Colonic mucosa (tissue), 4 donors: ENCODE results near the gene SPSB3. TPM values are rescaled to one million over a fixed set of nuclear protein-coding genes. Genes with fewer than 3 reads are reported as not detected.

ENCODE experiments used
- DNase-seq: peaks from one replicate; pipeline ENCODE4 v3.0.0-alpha.2; 2020
- H3K27ac ChIP-seq: fragments of 200-600 bp; one replicate; pipeline ENCODE4 v1.8.0; 2021
- H3K27me3 ChIP-seq: fragments of 200-600 bp; one replicate; pipeline ENCODE4 v1.8.0; 2021
- H3K36me3 ChIP-seq: fragments of 200-600 bp; one replicate; pipeline ENCODE4 v1.8.0; 2021
- H3K4me1 ChIP-seq: fragments of 200-600 bp; one replicate; pipeline ENCODE4 v1.8.0; 2021; ENCODE audit warnings: mild to moderate bottlenecking
- H3K4me3 ChIP-seq: fragments of 200-600 bp; one replicate; pipeline ENCODE4 v1.8.0; 2021
- H3K9ac ChIP-seq, 2 donors: one replicate each; pipeline ENCODE4 v1.7.0; 2013; ENCODE audit warnings: control low read depth in 2 of 2, low read depth in 2 of 2, low read length in 2 of 2
- H3K9me3 ChIP-seq: fragments of 200-600 bp; one replicate; pipeline ENCODE4 v1.8.0; 2021
- intact Hi-C: fragments of 100-400 bp; cut with DNase I; formaldehyde crosslinking; loops from one replicate; pipeline ENCODE4 v1.14.1; 2022
- total RNA-seq, 2 donors: library from RNA; stranded (reverse); fragmentation: NEBNext Ultra II Directional in 1 of 2; extraction: Animal tissue kit (Norgen Biotek cat#: 25700) in 1 of 2; gene quantifications; one replicate each; pipeline ENCODE4 v1.2.1, GENCODE V29; 2021
- TF ChIP-seq, protein P1 (sequence below): fragments of 200-600 bp; IDR thresholded peaks from one replicate; pipeline ENCODE4 v1.8.0; 2022; ENCODE audit warnings: antibody characterized with exemption, mild to moderate bottlenecking
- donor health status: healthy.
- donor health status: DM: no; HTN: no; CAD: no.
- donor health status: DM: no; HTN: no; CAD: no.

SPSB3 gene
- total RNA-seq, 2 donors from 2014 or later = 32.7 to 35.9 TPM

DNA sequence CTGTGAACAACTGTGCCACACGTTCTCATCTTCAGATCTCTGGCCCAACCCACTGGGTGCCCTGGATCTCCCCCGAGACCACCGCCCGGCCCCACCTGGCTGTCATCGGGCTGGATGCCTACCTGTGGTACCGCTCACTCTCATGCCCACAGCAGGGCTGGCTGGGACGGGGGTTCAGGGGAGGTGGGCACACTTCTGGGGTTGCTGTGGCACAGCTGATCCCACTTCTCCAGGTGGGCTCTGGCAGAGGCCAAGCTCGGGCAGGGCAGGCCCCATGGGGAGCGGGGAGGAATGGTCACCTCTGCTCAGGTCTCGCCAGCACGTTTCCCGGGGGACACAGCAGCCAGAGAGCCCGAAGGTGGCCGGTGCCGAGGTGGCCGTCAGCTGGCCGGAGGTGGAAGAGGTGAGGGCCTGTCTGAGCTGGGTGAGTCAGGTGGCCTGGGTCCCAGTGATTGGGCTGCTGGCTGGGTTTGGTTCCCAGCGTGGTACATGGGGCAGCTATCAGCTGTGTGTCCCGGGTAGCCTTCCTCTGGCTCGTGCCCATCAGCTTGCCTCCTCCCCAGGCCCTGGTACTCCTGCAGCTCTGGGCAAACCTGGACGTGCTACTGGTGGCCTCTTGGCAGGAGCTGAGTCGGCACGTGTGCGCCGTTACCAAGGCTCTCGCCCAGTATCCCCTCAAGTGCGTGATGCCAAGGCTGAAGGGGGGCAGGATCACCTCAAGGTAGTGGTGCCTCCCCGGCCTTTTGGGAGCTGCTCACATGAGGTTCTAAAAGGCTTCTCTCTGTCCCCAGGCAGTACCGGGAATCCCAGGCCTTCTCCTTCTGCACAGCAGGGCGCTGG lies 7.1 kb downstream of the SPSB3 start:
- no peak overlapping the region for H3K27ac ChIP-seq
- H3K4me3 ChIP-seq = no peak overlapping the region
- H3K27me3 ChIP-seq = no peaks in the 10 kb centered on the region
- H3K4me1 ChIP-seq = peaks cover 13% of the 10 kb centered on the region
- no peaks in the 10 kb centered on the region for H3K9me3 ChIP-seq
- H3K36me3 ChIP-seq = no peaks in the 10 kb centered on the region
- no peak for DNase-seq
- TF ChIP-seq, protein P1, sequence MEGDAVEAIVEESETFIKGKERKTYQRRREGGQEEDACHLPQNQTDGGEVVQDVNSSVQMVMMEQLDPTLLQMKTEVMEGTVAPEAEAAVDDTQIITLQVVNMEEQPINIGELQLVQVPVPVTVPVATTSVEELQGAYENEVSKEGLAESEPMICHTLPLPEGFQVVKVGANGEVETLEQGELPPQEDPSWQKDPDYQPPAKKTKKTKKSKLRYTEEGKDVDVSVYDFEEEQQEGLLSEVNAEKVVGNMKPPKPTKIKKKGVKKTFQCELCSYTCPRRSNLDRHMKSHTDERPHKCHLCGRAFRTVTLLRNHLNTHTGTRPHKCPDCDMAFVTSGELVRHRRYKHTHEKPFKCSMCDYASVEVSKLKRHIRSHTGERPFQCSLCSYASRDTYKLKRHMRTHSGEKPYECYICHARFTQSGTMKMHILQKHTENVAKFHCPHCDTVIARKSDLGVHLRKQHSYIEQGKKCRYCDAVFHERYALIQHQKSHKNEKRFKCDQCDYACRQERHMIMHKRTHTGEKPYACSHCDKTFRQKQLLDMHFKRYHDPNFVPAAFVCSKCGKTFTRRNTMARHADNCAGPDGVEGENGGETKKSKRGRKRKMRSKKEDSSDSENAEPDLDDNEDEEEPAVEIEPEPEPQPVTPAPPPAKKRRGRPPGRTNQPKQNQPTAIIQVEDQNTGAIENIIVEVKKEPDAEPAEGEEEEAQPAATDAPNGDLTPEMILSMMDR = no peak
- intact Hi-C loops = no loop called here
- no peak overlapping the region for H3K9ac ChIP-seq

DNA sequence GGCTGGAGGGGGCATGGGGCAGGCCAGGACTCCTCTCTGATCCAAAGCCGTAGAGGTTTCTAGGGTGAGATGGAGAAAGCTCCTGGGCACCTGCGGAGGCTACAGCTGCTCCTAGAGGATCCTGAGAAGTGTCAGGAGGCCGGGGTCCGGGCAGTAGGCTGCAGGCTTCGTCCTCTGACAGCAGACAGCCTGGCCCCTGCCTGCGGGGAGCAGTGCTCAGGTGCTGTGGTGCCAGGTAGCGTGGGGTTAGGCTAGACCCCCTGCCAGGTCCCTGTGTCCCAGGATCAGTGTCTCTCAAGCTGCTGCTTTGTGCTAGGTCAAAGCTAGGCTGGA lies 8.0 kb downstream of the SPSB3 start:
- Histone ChIP-seq H3K27ac (no peak overlapping the region), H3K9me3 (no peaks in the 10 kb centered on the region), H3K9ac (peak overlapping the region; percentile 80 to 95), H3K4me3 (peak overlapping the region; percentile 96), H3K27me3 (no peaks in the 10 kb centered on the region), H3K4me1 (peaks cover 11% of the 10 kb centered on the region), H3K36me3 (no peaks in the 10 kb centered on the region)
- TF ChIP-seq, protein P1 = no peak
- DNase-seq = no peak
- intact Hi-C loops = loop anchor here (5.0 kb wide), 1 partner anchor 162 kb away; the partner anchor contains the start of genes CRAMP1 and IFT140

DNA sequence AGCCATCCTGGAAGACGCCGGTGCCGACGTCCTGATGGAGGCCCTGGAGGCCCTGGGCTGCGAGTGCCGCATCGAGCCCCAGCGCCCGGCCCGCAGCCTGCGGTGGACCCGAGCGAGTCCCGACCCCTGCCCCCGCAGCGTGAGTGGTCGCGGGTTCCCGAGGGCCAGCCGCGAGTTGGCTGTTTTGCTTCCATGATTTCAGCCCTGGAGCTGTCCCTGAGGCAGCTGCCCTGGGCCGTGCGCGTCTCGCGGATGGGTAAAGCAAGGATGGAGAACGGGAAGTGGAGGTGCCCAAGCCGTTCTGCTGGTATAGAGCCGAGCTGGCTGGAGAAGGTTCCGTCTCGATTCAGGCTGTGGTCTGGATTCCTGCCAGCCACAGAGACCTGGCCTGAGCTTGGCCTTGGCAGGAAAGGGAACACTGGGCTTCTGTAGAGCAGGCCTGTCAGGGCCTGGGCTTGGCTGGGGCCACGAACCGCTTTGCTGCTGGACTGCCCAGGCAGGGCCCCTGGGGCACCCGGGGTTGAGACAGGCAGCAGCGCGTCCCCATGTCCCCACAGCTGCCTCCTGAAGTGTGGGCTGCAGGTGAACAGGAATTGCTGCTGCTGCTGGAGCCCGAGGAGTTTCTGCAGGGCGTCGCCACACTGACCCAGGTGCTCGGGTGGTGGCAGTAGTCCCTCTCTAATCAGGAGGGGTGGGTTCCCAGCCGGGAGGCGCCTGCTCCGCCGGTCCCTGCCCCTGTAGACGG lies 8.5 kb downstream of the SPSB3 start:
- peak overlapping the region; percentile 80 to 95 for H3K9ac ChIP-seq
- no peaks in the 10 kb centered on the region for H3K27me3 ChIP-seq
- peaks cover 11% of the 10 kb centered on the region for H3K4me1 ChIP-seq
- no peaks in the 10 kb centered on the region for H3K9me3 ChIP-seq
- peak overlapping the region; percentile 96 for H3K4me3 ChIP-seq
- TF ChIP-seq, protein P1 = no peak
- H3K36me3 ChIP-seq = no peaks in the 10 kb centered on the region
- peak overlapping the region; percentile 98 for H3K27ac ChIP-seq
- no peak for DNase-seq
- intact Hi-C loops = loop anchor here (5.0 kb wide), 1 partner anchor 162 kb away; the partner anchor contains the start of genes CRAMP1 and IFT140

DNA sequence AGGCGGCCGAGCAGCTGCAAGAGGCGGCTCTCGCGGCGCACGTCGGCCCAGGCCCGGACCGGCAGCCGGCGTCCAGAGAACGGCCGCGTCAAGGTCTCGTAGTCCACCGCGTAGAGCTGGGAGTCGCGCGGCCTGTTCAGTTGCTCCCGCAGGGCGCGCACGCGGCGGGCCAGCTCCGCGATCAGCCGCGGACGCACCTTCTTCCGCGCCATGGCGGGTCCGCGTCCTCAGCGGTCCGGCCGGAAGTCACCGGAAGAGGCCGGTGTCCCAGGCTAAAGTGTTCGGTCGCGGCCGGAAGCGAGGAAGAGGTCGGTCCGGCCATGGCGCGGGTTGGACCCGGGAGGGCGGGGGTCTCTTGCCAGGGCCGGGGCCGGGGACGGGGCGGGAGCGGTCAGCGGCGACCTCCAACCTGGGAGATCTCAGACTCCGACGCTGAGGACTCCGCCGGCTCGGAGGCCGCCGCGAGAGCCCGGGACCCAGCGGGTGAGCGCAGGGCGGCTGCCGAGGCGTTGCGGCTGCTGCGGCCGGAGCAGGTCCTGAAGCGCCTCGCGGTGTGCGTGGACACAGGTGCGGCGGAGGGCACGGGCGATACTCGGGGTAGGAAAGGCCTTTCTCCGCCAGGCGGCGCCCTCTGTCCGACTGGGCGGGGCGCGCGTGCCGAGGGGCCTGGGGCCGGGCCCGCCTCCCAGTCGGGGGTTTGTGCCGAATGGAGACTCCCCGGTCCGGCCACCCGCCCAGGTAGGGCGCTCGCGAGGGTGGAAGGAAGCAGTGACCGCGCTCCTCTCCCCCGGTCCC lies 9.3 kb downstream of the SPSB3 start, which contains the start of gene MRPS34:
Gene MRPS34 (minus strand): TSS at position 227 of the 795 bp plus-strand sequence. CDS start 15 bp downstream, at position 212.
- peak; percentile 85 for DNase-seq
- no peaks in the 10 kb centered on the region for H3K27me3 ChIP-seq
- TF ChIP-seq, protein P1 = peak; percentile 81
- H3K9me3 ChIP-seq = no peaks in the 10 kb centered on the region
- peaks cover 11% of the 10 kb centered on the region for H3K4me1 ChIP-seq
- H3K9ac ChIP-seq = peak within 1 kb of the TSS; percentile 80 to 95
- peak within 1 kb of the TSS; percentile 96 for H3K4me3 ChIP-seq
- peak within 1 kb of the TSS; percentile 98 for H3K27ac ChIP-seq
- intact Hi-C loops = loop anchor here (5.0 kb wide), 1 partner anchor 161 kb away; the partner anchor contains the start of genes CRAMP1 and IFT140
- H3K36me3 ChIP-seq = no peaks in the 10 kb centered on the region
